ENCODE data around the gene PLTP.

DNA sequence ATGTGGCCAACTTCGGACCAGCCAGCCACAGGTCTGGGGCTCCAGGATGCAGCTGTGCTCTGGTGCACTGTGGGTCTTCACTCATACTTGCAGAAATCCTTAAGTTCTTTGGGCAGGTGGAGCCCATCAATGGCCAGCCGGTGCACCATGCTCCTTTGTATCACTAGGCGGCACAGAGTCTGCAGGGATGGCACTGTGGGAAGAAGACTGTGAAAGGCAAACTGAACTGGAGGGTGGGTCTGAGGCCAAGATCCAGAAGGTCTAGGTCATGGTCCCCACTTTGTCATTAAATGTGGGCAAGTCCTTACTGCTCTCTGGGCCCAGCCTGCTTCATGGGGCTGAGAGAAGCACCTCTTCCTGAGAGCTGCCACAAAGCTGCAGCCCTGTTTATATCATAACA, 23.3 kb downstream of the PLTP start:
- TF ChIP-seq CTCF (IDR thresholded peaks at IDR 0.05; ENCODE audit: insufficient read depth, low read length, poor library complexity, severe bottlenecking) = no peak
- TF ChIP-seq EZH2phosphoT487 (conservative IDR thresholded peaks at IDR 0.05; ENCODE audit: low read length) = no peak

All from SU-DHL-6 (cell line).